OCI-LY7 (cell line): ENCODE data around the gene TWSG1. TPM values are rescaled to one million over a fixed set of nuclear protein-coding genes. Genes with fewer than 3 reads are reported as not detected.

Experiments used
- BruUV-seq: library from RNA; stranded (reverse); fragments of 400-500 nt; replicated peaks from 2 replicates; lab custom pipeline; 2021; lab: Mats Ljungman, UMichigan
- CTCF ChIA-PET: fragments of 300-600 bp; sonication (Branson Sonifier 250); formaldehyde crosslinking; loops from one replicate; lab custom pipeline; 2022; ENCODE audit warnings: antibody characterized with exemption; ENCODE audit not compliant: unreplicated experiment; lab: Charles Lee
- POLR2A ChIA-PET: fragments of 300-600 bp; sonication (Branson Sonifier 250); formaldehyde crosslinking; loops from one replicate; lab custom pipeline; 2022; ENCODE audit warnings: antibody characterized with exemption; lab: Charles Lee
- DNase-seq: peaks from one replicate; pipeline ENCODE4 v3.0.0-alpha.2; 2015; ENCODE audit warnings: low spot score
- H2AFZ ChIP-seq: fragments of 200-600 bp; sonication (generic), shearing (Covaris generic); 2 replicates; pipeline ENCODE4 v1.6.1; 2014; ENCODE audit warnings: mild to moderate bottlenecking, antibody characterized with exemption, low read length, moderate library complexity
- H3K27ac ChIP-seq: fragments of 200-600 bp; sonication (generic); 2 replicates; pipeline ENCODE4 v1.5.1; 2014; ENCODE audit warnings: mixed run types, low read depth, mild to moderate bottlenecking, moderate library complexity, low read length, inconsistent platforms; ENCODE audit not compliant: poor library complexity, severe bottlenecking
- H3K36me3 ChIP-seq: fragments of 200-600 bp; sonication (generic); 2 replicates; pipeline ENCODE4 v1.6.1; 2014; ENCODE audit warnings: mild to moderate bottlenecking, antibody characterized with exemption, low read length, moderate library complexity, mixed read lengths; ENCODE audit not compliant: insufficient read depth
- H3K4me1 ChIP-seq: fragments of 200-600 bp; sonication (generic); 2 replicates; pipeline ENCODE4 v1.5.1; 2014; ENCODE audit warnings: mild to moderate bottlenecking, low read length; ENCODE audit not compliant: insufficient read depth, poor library complexity, severe bottlenecking
- H3K4me2 ChIP-seq: fragments of 200-600 bp; sonication (generic); 2 replicates; pipeline ENCODE4 v1.6.1; 2014; ENCODE audit warnings: mild to moderate bottlenecking, low read length
- H3K4me3 ChIP-seq: fragments of 200-600 bp; sonication (generic); 2 replicates; pipeline ENCODE4 v1.5.1; 2014; ENCODE audit warnings: mild to moderate bottlenecking, low read depth, low read length; ENCODE audit not compliant: poor library complexity, severe bottlenecking
- H3K79me2 ChIP-seq: fragments of 200-600 bp; sonication (generic); 2 replicates; pipeline ENCODE4 v1.6.1; 2016; ENCODE audit warnings: low read depth, mild to moderate bottlenecking, low read length, moderate library complexity, mixed read lengths; ENCODE audit not compliant: insufficient read depth
- H3K9me2 ChIP-seq: fragments of 200-600 bp; sonication (generic); 2 replicates; pipeline ENCODE4 v1.6.1; 2016; ENCODE audit warnings: mild to moderate bottlenecking, low read length, mixed read lengths; ENCODE audit not compliant: insufficient read depth
- H3K9me3 ChIP-seq: fragments of 200-600 bp; sonication (generic); 2 replicates; pipeline ENCODE4 v1.6.1; 2014; ENCODE audit warnings: mild to moderate bottlenecking, mixed run types, low read length, mixed read lengths
- H4K20me1 ChIP-seq: fragments of 200-600 bp; sonication (generic); 2 replicates; pipeline ENCODE4 v1.6.1; 2014; ENCODE audit warnings: mild to moderate bottlenecking, antibody characterized with exemption, low read length, moderate library complexity, mixed read lengths; ENCODE audit not compliant: insufficient read depth
- EZH2phosphoT487 ChIP-seq: fragments of 200-600 bp; sonication (generic); IDR thresholded peaks from 2 replicates; pipeline ENCODE4 v1.6.1; 2018; ENCODE audit warnings: low read depth, borderline replicate concordance, mild to moderate bottlenecking, mixed run types, antibody characterized with exemption, low read length, moderate library complexity, mixed read lengths
- intact Hi-C: fragments of 100-400 bp; cut with micrococcal nuclease; formaldehyde crosslinking; loops from one replicate; pipeline ENCODE4 v1.10.0; 2022; ENCODE audit not compliant: unreplicated experiment
- total RNA-seq, 2 experiments: library from RNA; depleted of rRNA in 1 of 2; stranded (reverse); fragments of >200 nt in 1 of 2; shearing (Covaris generic) in 1 of 2; gene quantifications; 2 replicates each; pipeline ENCODE4 v1.2.3, GENCODE V29; 2014 to 2022
- TF ChIP-seq, protein P1 (sequence below): fragments of 200-600 bp; sonication (generic); conservative IDR thresholded peaks from 2 replicates; pipeline ENCODE4 v1.5.1; 2014; ENCODE audit warnings: mild to moderate bottlenecking, antibody characterized with exemption, low read length, moderate library complexity, mixed read lengths

The TWSG1 gene
- total RNA-seq, 2 experiments from 2014 or later, result 7.5 to 10.9 TPM

- no peaks in the 10 kb centered on the region for H3K36me3 ChIP-seq
- no TSS peak for BruUV-seq
These were observed 83.6 kb downstream of the TWSG1 start for GRCh38 chr18:9418047-9418690.

DNA sequence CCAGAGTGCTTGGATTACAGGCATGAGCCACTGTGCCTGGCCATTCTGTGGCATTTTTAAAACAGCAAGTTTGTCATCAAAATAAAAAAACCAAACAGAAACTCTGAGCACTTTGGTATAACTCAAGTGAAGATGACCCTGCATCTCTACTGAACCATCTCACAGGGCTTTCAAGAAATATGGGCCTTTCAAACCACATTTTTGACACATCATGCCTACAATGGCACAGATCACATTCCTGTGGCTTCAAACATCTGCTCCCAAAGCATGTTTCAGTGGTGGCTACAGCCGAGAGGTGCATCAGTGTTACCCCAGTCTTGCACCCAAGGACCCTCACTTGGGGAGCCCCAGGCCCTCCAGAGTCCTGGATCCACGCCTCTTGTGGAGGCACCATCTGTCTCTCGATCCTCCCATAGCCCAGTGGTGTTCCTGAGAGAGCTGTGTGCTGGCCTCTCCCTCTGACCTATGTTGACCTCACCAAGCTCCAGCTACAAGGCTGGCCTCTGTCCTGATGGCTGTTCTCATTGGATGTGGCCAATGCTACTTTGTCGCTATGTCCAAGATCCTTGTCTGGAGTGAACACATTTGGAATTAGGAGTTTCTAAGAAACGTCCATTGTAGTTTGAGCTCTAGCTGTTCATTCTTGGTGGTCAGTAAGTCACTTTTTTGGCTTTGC lies 85.5 kb downstream of the TWSG1 start:
- Histone ChIP-seq H3K4me2 (no peak overlapping the region), H2AFZ (no peak overlapping the region), H3K36me3 (no peaks in the 10 kb centered on the region), H3K79me2 (no peaks in the 10 kb centered on the region), H4K20me1 (no peaks in the 10 kb centered on the region), H3K4me3 (no peak overlapping the region), H3K9me3 (no peaks in the 10 kb centered on the region), H3K27ac (no peak overlapping the region), H3K9me2 (no peaks in the 10 kb centered on the region), H3K4me1 (no peaks in the 10 kb centered on the region)
- intact Hi-C loops, result loop anchor here (5.0 to 10.0 kb wide), 2 partner anchors 97 to 115 kb away; no protein-coding TSS in a partner anchor
- no TSS peak for BruUV-seq
- no peak for DNase-seq
- no peak for TF ChIP-seq EZH2phosphoT487
- TF ChIP-seq, protein P1, sequence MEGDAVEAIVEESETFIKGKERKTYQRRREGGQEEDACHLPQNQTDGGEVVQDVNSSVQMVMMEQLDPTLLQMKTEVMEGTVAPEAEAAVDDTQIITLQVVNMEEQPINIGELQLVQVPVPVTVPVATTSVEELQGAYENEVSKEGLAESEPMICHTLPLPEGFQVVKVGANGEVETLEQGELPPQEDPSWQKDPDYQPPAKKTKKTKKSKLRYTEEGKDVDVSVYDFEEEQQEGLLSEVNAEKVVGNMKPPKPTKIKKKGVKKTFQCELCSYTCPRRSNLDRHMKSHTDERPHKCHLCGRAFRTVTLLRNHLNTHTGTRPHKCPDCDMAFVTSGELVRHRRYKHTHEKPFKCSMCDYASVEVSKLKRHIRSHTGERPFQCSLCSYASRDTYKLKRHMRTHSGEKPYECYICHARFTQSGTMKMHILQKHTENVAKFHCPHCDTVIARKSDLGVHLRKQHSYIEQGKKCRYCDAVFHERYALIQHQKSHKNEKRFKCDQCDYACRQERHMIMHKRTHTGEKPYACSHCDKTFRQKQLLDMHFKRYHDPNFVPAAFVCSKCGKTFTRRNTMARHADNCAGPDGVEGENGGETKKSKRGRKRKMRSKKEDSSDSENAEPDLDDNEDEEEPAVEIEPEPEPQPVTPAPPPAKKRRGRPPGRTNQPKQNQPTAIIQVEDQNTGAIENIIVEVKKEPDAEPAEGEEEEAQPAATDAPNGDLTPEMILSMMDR, result no peak
- POLR2A ChIA-PET, result interaction anchor here (0.7 kb wide), 1 partner anchor 376 kb away, joined by 3 read pairs; no protein-coding TSS in a partner anchor
- CTCF ChIA-PET, result no interaction called here

More at GRCh38 chr18:9418047-9418690, 83.6 kb downstream of the TWSG1 start:
- no peaks in the 10 kb centered on the region for H3K79me2 ChIP-seq
- no peak overlapping the region for H3K27ac ChIP-seq
- TF ChIP-seq, protein P1, result peak; percentile 40; the same call in 1 of the 2 replicates
- TF ChIP-seq EZH2phosphoT487, result no peak
- peak; percentile 11 for DNase-seq
- H3K9me2 ChIP-seq, result no peaks in the 10 kb centered on the region
- no peak overlapping the region for H3K4me3 ChIP-seq
- intact Hi-C loops, result loop anchor here (10.0 kb wide), 1 partner anchor 113 kb away; no protein-coding TSS in a partner anchor
- ChIA-PET CTCF (interaction anchor here (0.6 kb wide), 1 partner anchor 1057 kb away, joined by 4 read pairs; no protein-coding TSS in a partner anchor), POLR2A (interaction anchor here (0.7 kb wide), 1 partner anchor 346 kb away, joined by 3 read pairs; no protein-coding TSS in a partner anchor)
- no peaks in the 10 kb centered on the region for H4K20me1 ChIP-seq
- no peaks in the 10 kb centered on the region for H3K4me1 ChIP-seq
- H2AFZ ChIP-seq, result no peak overlapping the region
- H3K9me3 ChIP-seq, result no peaks in the 10 kb centered on the region
- no peak overlapping the region for H3K4me2 ChIP-seq
